ENCODE results near the gene SLC7A1. TPM values are rescaled to one million over a fixed set of nuclear protein-coding genes. Genes with fewer than 3 reads are reported as not detected.

The SLC7A1 gene
- total RNA-seq, 1 donor from 2014 or later, result 36.1 TPM

GRCh38 chr13:29510651-29511084 is 84.8 kb downstream of the SLC7A1 start:
- DNase-seq, result peak; percentile 37

- no peak for DNase-seq
Observed at GRCh38 chr13:29509999-29510589, 85.4 kb downstream of the SLC7A1 start.

GRCh38 chr13:29508876-29509252 is 86.6 kb downstream of the SLC7A1 start:
- DNase-seq, result peak; percentile 66

- peak; percentile 96 for DNase-seq
Observed at GRCh38 chr13:29508130-29508875, 87.2 kb downstream of the SLC7A1 start.

- peak; percentile 94 for DNase-seq
Observed at GRCh38 chr13:29507356-29507755, 88.1 kb downstream of the SLC7A1 start.

GRCh38 chr13:29505950-29506349 is 89.5 kb downstream of the SLC7A1 start:
- DNase-seq, result no peak

- DNase-seq, result no peak
Observed at GRCh38 chr13:29505511-29505910, 90.0 kb downstream of the SLC7A1 start.

GRCh38 chr13:29504691-29505090 is 90.8 kb downstream of the SLC7A1 start:
- no peak for DNase-seq

- no peak for DNase-seq
Observed at GRCh38 chr13:29503041-29503837, 92.2 kb downstream of the SLC7A1 start.

GRCh38 chr13:29502391-29503008 is 93.0 kb downstream of the SLC7A1 start:
- DNase-seq, result no peak

GRCh38 chr13:29501674-29502073 is 93.8 kb downstream of the SLC7A1 start:
- no peak for DNase-seq

GRCh38 chr13:29500386-29500785 is 95.1 kb downstream of the SLC7A1 start:
- peak; percentile 69 for DNase-seq

- DNase-seq, result no peak
Observed at GRCh38 chr13:29499506-29500165, 95.9 kb downstream of the SLC7A1 start.

GRCh38 chr13:29498426-29499040 is 97.0 kb downstream of the SLC7A1 start:
- DNase-seq, result no peak

- DNase-seq, result peak; percentile 97
Observed at GRCh38 chr13:29497137-29497654, 98.3 kb downstream of the SLC7A1 start.

- no peak for DNase-seq
Observed at GRCh38 chr13:29496241-29496712, 99.2 kb downstream of the SLC7A1 start.

- no peak for DNase-seq
Observed at GRCh38 chr13:29494520-29494919, 101.0 kb downstream of the SLC7A1 start.

- no peak for DNase-seq
Observed at GRCh38 chr13:29493796-29494195, 101.7 kb downstream of the SLC7A1 start.

- DNase-seq, result no peak
Observed at GRCh38 chr13:29491248-29491647, 104.2 kb downstream of the SLC7A1 start.

GRCh38 chr13:29490561-29490885 is 105.0 kb downstream of the SLC7A1 start:
- DNase-seq, result no peak

Measured in tongue (tissue), 2 donors.